Suprapubic skin (tissue), 4 donors: Measurements from ENCODE around the gene SPAG16. TPM values are rescaled to one million over a fixed set of nuclear protein-coding genes. Genes with fewer than 3 reads are reported as not detected.
"Not testable (repeated sequence)": the region's sequence is repeated elsewhere in the genome, so short reads cannot be mapped to it uniquely, and the experiment has no call there.

Source experiments
- DNase-seq, 2 donors: peaks; one replicate each; pipeline ENCODE4 v3.0.0-alpha.2; 2019; ENCODE audit warnings: low spot score in 2 of 2
- H3K27ac ChIP-seq: fragments of 200-600 bp; sonication (generic); one replicate; pipeline ENCODE4 v1.5.1; 2019
- H3K27me3 ChIP-seq: fragments of 200-600 bp; sonication (generic); one replicate; pipeline ENCODE4 v1.5.1; 2019
- H3K36me3 ChIP-seq: fragments of 200-600 bp; sonication (generic); one replicate; pipeline ENCODE4 v1.5.1; 2019
- H3K4me1 ChIP-seq: fragments of 200-600 bp; sonication (generic); one replicate; pipeline ENCODE4 v1.5.1; 2019
- H3K4me3 ChIP-seq: fragments of 200-600 bp; sonication (generic); one replicate; pipeline ENCODE4 v1.5.1; 2019; ENCODE audit warnings: mild to moderate bottlenecking
- H3K9me3 ChIP-seq: fragments of 200-600 bp; sonication (generic); one replicate; pipeline ENCODE4 v1.5.1; 2019
- EP300 ChIP-seq: sonication (generic); formaldehyde crosslinking; IDR thresholded peaks from one replicate; pipeline ENCODE4 v1.6.1; 2017; ENCODE audit warnings: antibody characterized with exemption
- POLR2A ChIP-seq, 2 donors: fragments of 450-650 bp; IDR thresholded peaks; one replicate each; pipeline ENCODE4 v1.6.1; 2017; ENCODE audit warnings: antibody characterized with exemption in 2 of 2, mild to moderate bottlenecking in 2 of 2, moderate library complexity in 2 of 2
- POLR2AphosphoS5 ChIP-seq, 3 donors: sonication (generic); formaldehyde crosslinking; IDR thresholded peaks; one replicate each; pipeline ENCODE4 v1.6.1; 2017; ENCODE audit warnings: antibody characterized with exemption in 3 of 3
- WGBS: methylation state at CpG from one replicate; pipeline ENCODE4 v1.1.5; 2018; 5-methylcytosine and 5-hydroxymethylcytosine counted together
- total RNA-seq, 4 donors: library from RNA; depleted of rRNA; stranded (reverse); fragments of >200 nt; gene quantifications; one replicate each; pipeline ENCODE4 v1.1.0, GENCODE V29; 2016
- TF ChIP-seq, protein P1 (sequence below), 2 donors: fragments of 200-600 bp in 1 of 2; fragments of 450-650 bp in 1 of 2; sonication (generic) in 1 of 2; IDR thresholded peaks; one replicate each; pipeline ENCODE4 v1.5.1; 2016 to 2019; ENCODE audit warnings: antibody characterized with exemption in 2 of 2, mild to moderate bottlenecking in 1 of 2, moderate library complexity in 1 of 2

Gene SPAG16
- total RNA-seq, 4 donors from 2014 or later, result 17.5 to 31.4 (median 22.0) TPM

DNA sequence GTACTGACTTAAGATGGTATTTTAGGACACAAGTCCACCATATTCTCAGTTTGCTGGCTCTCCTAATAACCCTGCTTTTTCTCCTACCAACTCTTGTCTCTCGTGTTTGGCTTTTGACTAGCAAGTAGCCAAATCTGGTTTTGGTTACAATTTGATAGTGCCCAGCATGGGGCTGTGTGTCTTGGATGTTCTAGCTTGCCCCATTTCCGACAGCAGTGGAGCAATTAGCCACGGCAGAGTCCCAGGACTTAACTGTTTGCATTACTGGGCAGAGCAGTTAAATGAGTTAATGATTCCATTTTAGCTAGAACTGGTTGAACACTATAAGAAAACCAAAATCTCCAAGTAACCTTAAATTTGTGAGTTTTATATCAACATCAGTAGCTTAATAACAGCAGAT lies 18.6 kb upstream of the SPAG16 start:
- DNase-seq, result no peak
- Histone ChIP-seq H3K4me1 (no peaks in the 10 kb centered on the region), H3K9me3 (no peaks in the 10 kb centered on the region), H3K27ac (no peak overlapping the region), H3K36me3 (no peaks in the 10 kb centered on the region), H3K4me3 (no peak overlapping the region), H3K27me3 (no peaks in the 10 kb centered on the region)
- TF ChIP-seq, protein P1, sequence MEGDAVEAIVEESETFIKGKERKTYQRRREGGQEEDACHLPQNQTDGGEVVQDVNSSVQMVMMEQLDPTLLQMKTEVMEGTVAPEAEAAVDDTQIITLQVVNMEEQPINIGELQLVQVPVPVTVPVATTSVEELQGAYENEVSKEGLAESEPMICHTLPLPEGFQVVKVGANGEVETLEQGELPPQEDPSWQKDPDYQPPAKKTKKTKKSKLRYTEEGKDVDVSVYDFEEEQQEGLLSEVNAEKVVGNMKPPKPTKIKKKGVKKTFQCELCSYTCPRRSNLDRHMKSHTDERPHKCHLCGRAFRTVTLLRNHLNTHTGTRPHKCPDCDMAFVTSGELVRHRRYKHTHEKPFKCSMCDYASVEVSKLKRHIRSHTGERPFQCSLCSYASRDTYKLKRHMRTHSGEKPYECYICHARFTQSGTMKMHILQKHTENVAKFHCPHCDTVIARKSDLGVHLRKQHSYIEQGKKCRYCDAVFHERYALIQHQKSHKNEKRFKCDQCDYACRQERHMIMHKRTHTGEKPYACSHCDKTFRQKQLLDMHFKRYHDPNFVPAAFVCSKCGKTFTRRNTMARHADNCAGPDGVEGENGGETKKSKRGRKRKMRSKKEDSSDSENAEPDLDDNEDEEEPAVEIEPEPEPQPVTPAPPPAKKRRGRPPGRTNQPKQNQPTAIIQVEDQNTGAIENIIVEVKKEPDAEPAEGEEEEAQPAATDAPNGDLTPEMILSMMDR (IDR thresholded peaks at IDR 0.05), result no peak
- no peak for TF ChIP-seq EP300
- TF ChIP-seq POLR2A (IDR thresholded peaks at IDR 0.05), result no peak
- TF ChIP-seq POLR2AphosphoS5 (IDR thresholded peaks at IDR 0.05), result no peak
- WGBS, result 78% methylated on average over 3 of the region's 3 CpGs

DNA sequence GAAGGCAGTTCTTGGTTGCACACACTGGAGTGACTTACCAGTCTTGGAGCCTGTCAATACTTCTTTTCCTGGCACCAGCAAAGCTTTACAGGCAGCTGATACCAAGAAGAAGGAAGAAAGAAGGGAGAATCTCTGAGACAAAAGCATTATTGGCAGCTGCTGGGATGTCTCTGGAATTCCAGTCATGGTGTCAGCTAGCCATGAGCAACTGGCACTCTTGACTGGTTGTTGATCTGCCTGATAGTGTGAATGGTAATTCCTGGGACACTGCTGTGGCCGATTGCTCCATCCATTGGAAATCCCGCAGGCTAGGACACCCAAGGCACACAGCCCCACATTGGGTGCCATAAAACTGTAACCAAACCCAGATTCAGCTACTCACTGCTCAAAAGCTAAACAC lies 17.8 kb upstream of the SPAG16 start:
- no peaks in the 10 kb centered on the region for H3K9me3 ChIP-seq

DNA sequence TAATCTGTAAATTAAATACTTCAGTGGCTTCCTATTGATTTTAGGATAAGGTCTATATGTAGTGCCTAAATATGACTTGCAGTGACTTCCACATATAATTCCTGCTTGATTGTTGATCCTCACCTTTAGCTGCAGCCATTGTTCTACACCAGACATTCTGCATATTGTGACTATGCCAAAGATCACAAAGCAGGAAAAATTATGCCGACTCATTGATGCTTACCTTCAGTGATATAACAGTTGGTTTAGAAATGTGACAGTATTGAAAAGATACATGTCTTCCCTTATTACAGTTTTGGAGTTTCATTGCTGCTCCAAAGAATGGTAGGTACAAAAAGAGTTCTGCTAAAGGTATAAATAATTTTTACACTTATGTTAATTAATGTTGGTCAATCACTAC lies 12.3 kb upstream of the SPAG16 start:
- no peak for DNase-seq
- Histone ChIP-seq H3K9me3 (no peaks in the 10 kb centered on the region), H3K4me1 (no peaks in the 10 kb centered on the region), H3K4me3 (no peak overlapping the region), H3K27ac (no peak overlapping the region), H3K27me3 (no peaks in the 10 kb centered on the region), H3K36me3 (no peaks in the 10 kb centered on the region)
- WGBS, result 91% methylated on average over 1 of the region's 1 CpG
- TF ChIP-seq, protein P1 (IDR thresholded peaks at IDR 0.05), result no peak
- no peak for TF ChIP-seq POLR2A (IDR thresholded peaks at IDR 0.05)
- no peak for TF ChIP-seq POLR2AphosphoS5 (IDR thresholded peaks at IDR 0.05)
- no peak for TF ChIP-seq EP300

More for the DNA sequence above, 17.8 kb upstream of the SPAG16 start:
- TF ChIP-seq EP300 (no peak), POLR2AphosphoS5 (IDR thresholded peaks at IDR 0.05) (no peak), POLR2A (IDR thresholded peaks at IDR 0.05) (no peak)
- TF ChIP-seq, protein P1 (IDR thresholded peaks at IDR 0.05), result no peak
- no peak overlapping the region for H3K27ac ChIP-seq
- H3K27me3 ChIP-seq, result no peaks in the 10 kb centered on the region
- WGBS, result 100% methylated on average over 2 of the region's 2 CpGs
- no peak for DNase-seq
- H3K36me3 ChIP-seq, result no peaks in the 10 kb centered on the region
- H3K4me3 ChIP-seq, result no peak overlapping the region
- no peaks in the 10 kb centered on the region for H3K4me1 ChIP-seq

DNA sequence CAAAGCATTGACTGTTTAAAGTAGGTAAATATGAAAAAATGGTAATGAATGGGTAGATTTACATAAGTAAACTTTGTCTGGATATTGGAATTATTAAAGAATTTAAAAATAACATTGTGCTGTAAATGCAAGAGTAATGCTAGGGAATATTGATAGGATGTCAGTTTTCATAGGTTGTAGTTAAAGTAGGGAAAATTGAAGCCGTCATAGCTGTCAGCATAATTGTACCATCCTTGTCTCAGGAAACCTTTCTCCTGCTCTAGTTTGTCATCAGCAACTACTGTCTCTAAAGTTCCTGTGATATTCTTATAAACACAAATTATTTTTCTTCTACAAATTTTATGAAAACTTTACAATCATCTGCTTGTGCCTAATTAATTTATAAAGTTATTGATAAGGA lies 10.1 kb upstream of the SPAG16 start:
- Histone ChIP-seq H3K27me3 (no peaks in the 10 kb centered on the region), H3K4me3 (no peak overlapping the region), H3K27ac (no peak overlapping the region), H3K4me1 (peaks cover 1% of the 10 kb centered on the region), H3K9me3 (peaks cover 3% of the 10 kb centered on the region), H3K36me3 (no peaks in the 10 kb centered on the region)
- TF ChIP-seq POLR2A (IDR thresholded peaks at IDR 0.05) (no peak), POLR2AphosphoS5 (IDR thresholded peaks at IDR 0.05) (no peak), EP300 (no peak)
- TF ChIP-seq, protein P1 (IDR thresholded peaks at IDR 0.05), result no peak
- WGBS, result 79% methylated on average over 1 of the region's 1 CpG
- no peak for DNase-seq

DNA sequence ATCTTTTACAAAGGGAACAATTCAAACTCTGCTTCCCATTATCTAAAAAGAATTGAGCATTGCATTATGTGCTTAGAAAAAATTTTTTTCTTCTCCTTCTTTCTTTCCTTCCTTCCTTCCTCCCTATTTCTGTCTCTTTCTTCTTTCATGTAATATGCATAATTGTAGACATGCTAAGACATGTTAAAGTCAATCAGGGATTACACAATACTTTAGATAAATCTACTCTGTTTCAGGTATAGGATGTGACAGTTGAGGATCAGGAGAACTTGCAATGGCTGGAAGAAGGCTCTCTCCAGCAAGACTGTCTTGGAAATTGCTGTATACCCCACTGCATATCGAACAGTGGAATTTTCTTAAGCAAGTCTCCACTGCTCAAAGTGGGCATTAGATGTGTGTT lies 9.0 kb upstream of the SPAG16 start:
- H3K9me3 ChIP-seq, result peaks cover 3% of the 10 kb centered on the region
- WGBS, result 82% methylated on average over 1 of the region's 1 CpG
- DNase-seq, result no peak
- H3K4me3 ChIP-seq, result no peak overlapping the region
- TF ChIP-seq EP300, result no peak
- TF ChIP-seq, protein P1 (IDR thresholded peaks at IDR 0.05), result no peak
- no peaks in the 10 kb centered on the region for H3K36me3 ChIP-seq
- no peaks in the 10 kb centered on the region for H3K27me3 ChIP-seq
- H3K27ac ChIP-seq, result no peak overlapping the region
- peaks cover 8% of the 10 kb centered on the region for H3K4me1 ChIP-seq

DNA sequence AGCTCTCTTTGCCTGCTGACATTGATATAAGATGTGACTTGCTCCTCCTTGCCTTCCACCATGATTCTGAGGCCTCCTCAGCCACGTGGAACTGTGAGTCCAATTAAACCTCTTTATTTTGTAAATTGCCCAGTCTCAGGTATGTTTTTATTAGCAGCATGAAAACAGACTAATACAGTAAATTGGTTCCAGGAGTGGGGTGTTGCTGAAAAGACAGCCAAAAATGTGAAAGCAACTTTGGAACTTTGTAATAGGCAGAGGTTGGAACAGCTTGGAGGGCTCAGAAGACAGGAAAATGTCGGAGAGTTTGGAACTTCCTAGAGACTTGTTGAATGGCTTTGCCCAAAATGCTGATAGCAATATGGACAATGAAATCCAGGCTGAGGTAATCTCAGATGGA lies 7.1 kb upstream of the SPAG16 start:
- H3K9me3 ChIP-seq, DNase-seq, H3K4me3 ChIP-seq, H3K27me3 ChIP-seq, H3K36me3 ChIP-seq, H3K27ac ChIP-seq: not testable (repeated sequence)
- WGBS, result 71% methylated on average over 2 of the region's 2 CpGs
- peaks cover 11% of the 10 kb centered on the region for H3K4me1 ChIP-seq
